ENCODE data around the gene MBOAT1.

MBOAT1 gene

GRCh38 chr6:20128018-20128417 lies 84.3 kb downstream of the MBOAT1 start:
- DNase-seq: no peak

DNA sequence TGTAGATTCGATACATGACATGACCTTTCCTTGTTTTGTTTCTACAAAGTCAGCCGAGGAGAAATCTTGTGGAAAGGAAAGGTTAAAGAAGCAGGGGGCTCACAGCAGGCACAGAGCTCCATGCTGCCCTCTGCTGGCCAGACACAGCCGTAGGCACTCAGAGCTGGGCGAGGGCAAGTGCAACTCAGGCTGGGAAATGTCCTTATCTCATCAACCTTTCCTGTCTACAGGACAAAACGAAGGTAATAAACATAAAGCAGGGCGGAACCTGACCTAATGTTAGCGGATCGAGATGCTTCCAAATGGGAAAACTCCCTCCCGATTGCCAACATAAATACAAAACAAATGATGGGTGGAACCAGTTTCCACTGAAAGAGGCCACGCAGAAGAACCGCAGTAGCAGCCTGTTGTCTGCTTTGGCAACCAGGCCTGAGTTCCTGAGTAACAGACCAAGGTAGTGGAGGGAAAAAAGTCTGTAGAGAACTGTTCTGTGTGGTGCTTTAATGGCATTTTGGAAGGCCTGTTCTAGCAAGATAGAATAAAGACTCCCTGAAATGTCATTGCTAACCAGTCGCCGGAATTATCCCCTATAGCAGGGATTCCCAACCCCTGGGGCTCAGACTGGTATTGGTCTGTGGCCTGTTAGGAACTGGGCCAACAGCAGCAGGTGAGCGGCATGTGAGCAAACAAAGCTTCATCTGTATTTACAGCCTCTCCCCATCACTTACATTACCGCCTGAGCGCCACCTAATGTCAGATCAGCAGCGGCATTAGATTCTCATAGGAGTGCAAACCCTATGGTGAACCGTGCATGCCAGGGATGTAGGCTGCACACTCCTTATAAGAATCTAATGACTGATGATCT lies 85.2 kb downstream of the MBOAT1 start:
- peak; percentile 50 to 51 for DNase-seq

GRCh38 chr6:20126102-20126752 lies 86.0 kb downstream of the MBOAT1 start:
- DNase-seq: no peak

DNA sequence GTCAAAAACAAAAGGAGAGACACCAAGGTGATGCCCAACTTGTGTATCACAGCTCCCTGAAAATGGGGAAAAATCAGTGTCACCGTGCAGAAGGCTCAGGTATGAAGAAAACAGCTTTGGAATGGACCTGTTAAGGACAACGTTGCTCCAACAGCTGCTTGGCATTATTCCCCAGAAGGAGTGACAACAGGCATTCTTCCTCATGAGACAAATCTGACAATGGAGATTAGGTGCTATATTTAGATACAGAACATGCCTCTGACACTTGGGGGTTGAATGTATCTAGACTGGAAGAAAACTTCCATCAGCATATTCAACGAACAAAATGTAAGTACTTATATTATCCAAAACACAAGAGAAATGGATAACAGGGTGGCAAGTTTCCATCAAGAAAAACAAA lies 87.7 kb downstream of the MBOAT1 start:
- no peak for DNase-seq

- DNase-seq: no peak
Observed at GRCh38 chr6:20119485-20119884, 92.8 kb downstream of the MBOAT1 start.

- DNase-seq: no peak
Observed at GRCh38 chr6:20118892-20119291, 93.4 kb downstream of the MBOAT1 start.

GRCh38 chr6:20117474-20117873 lies 94.8 kb downstream of the MBOAT1 start:
- no peak for DNase-seq

- no peak for DNase-seq
Observed at GRCh38 chr6:20116792-20117191, 95.5 kb downstream of the MBOAT1 start.

- DNase-seq: no peak
Observed at GRCh38 chr6:20115246-20115980, 96.9 kb downstream of the MBOAT1 start.

- no peak for DNase-seq
Observed at GRCh38 chr6:20113649-20114224, 98.5 kb downstream of the MBOAT1 start.

DNA sequence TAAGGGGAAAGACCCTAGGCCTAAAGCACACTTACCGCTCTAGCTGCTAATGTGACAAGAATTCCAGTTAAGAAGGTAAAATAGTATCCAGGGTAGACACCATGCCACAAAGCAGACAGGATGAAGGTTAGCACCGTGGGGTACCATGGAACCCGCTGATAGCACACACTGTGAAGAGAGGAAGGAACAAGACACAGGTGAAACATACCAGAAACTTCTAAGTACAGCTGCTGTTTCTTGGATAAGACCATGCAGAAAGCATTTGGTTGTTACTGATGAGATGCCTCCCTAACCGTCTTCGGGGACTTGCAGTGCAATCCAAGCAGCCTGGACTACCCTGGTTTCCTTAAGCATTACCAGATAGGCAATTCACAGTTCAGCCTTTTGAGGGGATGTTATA lies 99.4 kb downstream of the MBOAT1 start:
- DNase-seq: no peak

DNA sequence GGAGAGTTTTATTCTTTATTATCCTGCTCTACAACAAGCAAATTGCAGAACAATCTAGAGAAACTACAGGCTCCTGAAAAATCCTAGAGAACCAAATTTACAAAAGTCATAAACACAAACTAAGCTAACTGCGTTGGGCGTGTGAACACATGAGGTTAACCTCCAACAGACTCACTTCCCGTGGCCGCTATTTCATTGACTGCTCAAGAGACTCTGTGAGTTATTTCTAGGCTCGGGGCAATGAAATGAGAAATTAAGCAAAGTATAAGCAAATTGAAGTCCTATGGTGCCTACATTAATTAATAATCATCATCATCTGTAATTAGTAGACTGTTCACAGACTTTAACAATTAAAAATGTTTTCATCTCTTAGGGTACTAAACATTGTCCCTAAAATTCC lies 100.0 kb downstream of the MBOAT1 start:
- DNase-seq: no peak

DNA sequence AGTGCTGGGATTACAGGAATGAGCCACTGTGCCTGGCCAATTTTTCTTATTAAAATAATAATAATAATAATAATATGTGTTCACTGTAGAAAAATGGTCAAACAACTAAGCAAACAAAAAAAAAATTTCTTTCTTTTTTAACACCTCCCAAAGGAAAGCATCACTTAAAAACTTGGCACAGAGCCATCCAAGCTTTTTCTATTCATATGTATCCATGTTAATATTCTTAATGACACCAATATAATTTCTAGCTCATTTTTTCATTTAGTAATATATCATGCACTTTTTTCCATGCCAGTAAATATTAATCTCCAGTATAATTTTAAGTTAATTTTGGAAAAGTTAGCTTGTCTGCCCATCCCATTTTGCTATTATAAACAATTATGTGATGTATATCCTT lies 101.8 kb downstream of the MBOAT1 start:
- no peak for DNase-seq

DNA sequence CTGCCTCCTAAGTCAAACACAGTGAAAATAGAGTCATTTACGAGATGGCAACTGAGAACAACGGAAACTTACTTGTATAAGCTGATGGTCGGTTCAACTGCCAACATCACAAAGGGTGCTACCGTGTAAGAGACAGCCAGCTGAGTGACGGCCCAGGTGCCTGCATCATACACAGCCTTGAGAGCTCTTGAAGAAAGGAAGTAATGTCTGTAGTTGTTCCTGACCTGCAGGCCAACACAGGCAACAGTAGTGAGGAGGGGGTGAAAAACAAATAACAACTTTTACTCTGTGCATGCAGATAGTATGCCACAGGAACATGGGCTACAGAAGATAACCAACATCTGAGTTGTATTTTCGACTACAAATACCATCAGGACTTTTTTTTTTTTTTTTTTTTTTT lies 102.7 kb downstream of the MBOAT1 start:
- no peak for DNase-seq

- no peak for DNase-seq
Observed at GRCh38 chr6:20105838-20106237, 106.4 kb downstream of the MBOAT1 start.

- no peak for DNase-seq
Observed at GRCh38 chr6:20104696-20105095, 107.6 kb downstream of the MBOAT1 start.

- DNase-seq: no peak
Observed at GRCh38 chr6:20102397-20103073, 109.7 kb downstream of the MBOAT1 start.

DNA sequence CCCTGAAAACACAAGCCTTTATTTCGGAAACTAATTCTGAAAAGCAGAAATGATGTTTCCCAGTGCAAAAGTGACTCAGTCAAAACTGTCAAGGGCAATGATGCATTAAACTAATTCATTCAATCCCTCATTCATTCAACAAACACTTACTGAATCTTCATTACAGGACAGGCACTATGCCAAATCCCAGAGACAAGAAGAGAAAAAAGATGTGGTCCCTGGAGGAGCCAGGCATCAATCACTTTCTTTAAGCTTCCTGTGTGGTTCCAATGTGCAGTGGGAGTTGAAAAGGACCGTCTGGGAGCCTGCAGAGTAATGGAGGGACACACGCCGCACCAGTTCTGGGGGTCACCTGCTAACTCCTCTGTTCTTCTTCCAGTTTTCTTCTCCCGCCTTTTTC lies 113.1 kb downstream of the MBOAT1 start:
- DNase-seq: no peak

DNA sequence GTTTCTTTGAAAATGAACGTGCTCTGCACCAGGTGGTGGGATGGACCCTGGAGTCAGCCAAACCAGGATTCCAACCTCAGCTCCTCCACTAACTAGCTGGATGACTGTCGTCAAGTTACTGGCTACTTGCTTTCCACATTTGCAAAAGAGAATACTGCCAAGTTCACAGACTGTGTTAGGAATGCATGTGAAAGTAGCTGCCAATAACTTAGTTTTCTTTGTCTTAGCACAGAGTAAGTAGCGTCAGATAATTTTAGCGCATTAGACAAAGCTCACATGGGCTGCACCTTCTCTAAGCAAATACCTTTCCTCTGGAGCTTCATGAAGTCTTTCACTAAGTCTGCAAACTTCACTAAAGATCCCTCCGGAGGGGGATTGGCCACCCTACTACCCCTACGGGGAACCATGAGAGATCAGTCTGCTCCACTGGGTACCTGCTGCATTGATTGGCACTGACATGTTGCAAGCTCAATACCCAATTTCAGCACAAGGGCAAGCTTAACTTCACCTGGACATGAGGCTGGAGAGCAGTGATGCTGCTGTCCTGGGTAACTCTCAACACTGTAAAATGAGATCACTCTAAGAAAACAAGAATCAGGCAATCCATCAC lies 113.9 kb downstream of the MBOAT1 start:
- DNase-seq: no peak

DNA sequence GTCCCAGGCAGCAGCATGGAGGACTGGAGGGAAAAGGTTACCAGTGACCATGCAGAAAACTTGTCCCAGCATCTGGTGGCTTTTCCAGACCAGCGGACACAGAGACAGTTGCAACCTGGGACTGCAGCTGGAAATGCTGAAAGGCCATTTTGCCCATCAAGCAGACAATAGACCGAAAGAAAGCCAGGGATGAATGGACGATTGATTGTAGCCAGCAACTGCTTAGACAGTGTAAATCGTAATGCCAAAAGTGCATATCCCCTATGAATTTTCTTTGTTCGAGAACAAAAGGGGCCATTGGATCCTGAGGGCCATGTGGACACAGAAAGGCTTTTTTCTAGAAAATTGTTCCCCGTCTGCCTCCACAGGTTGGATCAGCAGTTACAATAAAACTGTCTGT lies 115.7 kb downstream of the MBOAT1 start:
- no peak for DNase-seq

GRCh38 chr6:20095436-20095835 lies 116.8 kb downstream of the MBOAT1 start:
- no peak for DNase-seq

DNA sequence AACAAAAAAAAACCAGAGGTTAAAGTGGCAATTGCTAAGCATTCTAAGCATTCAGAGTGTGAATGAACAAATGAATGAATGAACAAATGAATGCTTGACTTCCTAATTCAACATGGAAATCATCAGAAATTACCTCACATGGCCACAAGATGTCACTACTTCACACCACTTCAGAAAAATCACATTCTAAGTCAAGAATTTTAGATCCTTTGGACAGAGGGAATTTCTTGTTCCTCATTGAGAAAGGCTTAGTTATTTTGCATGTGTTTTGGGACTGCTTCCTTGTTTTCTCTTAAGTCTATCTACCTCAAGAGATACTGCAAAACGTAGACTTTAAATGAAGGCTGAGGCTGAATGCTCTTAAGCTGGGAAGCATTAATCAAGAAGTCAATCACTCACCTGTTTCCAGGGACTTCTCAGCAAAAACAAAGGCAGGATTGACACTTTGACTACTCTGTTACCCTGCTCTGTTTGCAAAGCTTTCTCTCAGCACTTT lies 120.2 kb downstream of the MBOAT1 start:
- peak in 1 of 2 donors; percentile 36 for DNase-seq
